Brain pericyte (primary cell): ENCODE data around the gene CLEC16A.
"Not testable (repeated sequence)": the region's sequence is repeated elsewhere in the genome, so short reads cannot be mapped to it uniquely, and the experiment has no call there.

Experiments
- DNase-seq: peaks from one replicate; pipeline ENCODE4 v3.0.0-alpha.2; 2012; ENCODE audit warnings: low read depth, low spot score

The CLEC16A gene

GRCh38 chr16:10923650-10924214 is 20.6 kb upstream of the CLEC16A start:
- no peak for DNase-seq

GRCh38 chr16:10925285-10925684 is 19.1 kb upstream of the CLEC16A start:
- DNase-seq, result not testable (repeated sequence)

DNA sequence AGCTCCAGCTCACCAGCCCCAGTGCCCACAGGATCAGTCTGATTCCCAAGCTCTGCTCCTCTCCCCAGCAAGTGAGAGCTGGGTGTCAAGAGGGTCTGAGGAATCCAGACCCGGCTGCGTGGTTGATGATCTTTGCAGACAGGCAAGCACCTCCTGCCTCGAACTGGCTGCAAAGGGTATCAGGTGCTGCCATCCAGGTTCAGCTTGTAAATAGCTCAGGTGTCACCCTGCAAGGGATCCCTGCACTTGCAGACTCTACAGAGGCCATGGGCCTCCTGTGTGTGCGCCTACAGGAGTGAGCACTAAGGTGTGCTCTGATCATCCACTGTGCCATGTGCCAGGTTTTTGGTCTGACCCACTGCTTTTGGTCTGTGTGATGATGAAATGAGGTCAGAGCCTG is 18.3 kb upstream of the CLEC16A start:
- no peak for DNase-seq

DNA sequence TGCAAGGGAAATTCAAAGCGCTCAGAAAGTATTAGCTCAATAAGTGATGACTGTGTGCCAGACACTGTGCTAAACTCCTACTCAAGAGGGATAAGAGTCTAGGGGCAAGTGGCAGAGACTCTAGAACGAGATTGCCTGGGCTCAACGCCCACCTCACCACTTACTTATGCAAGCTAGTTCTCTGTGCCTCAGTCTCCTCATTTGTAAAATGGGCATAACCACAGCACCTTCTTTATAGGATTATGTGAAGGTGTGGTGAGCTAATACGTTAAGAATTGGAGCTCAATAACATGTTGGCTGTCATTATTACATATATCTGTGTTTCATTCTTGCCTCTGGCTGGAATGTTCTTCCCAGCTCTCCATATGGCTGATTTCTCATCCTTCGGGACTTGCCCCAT is 17.5 kb upstream of the CLEC16A start:
- DNase-seq, result no peak

DNA sequence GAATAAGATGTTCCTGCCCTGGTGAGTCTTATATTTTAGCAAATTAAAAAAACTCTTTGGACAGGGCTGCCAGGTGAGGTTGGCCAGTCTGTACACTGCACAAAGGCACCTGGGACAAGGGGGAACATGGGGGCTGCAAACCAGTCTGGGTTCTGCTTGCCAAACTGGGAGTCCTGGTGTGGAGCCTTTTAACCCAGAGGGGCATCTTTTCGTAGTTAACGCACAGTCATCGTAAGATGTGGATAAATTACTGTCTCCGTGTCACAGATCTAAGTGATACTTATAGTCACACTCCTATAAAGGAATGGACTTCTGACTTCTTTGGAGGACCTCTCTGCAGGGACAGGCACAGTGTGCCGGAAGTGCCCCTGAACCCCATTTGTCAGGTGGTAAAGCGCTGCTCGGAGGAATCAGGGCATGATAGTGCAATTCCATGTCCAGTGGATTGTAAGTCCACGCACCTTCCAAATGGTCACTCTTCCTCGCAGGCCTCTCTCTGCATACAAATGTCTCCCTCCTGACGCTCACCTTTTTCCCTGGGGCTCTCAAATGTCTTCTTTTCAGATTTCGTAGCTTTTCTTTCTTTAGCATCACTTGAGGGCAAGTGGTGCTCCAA is 16.8 kb upstream of the CLEC16A start:
- no peak for DNase-seq

DNA sequence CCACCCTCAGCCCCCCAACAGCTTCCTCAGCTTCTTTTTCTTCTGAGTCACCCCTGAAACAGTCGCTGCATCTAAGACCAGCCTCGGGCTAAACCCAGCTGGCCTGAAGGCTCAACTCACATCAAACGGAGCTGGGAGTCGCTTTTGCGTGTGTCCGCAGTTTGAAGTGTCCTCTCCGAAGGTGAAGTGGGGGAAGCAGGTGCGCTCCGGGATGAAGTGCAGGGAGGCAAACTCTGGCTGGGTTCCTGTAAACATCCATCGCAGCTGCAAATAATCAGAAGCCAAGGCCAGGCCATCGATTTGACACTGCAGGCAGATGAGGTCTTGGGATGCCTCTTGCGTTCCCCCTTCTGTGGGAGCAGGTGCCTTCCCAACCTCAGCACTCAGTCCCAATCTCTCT is 15.3 kb upstream of the CLEC16A start:
- DNase-seq, result not testable (repeated sequence)

DNA sequence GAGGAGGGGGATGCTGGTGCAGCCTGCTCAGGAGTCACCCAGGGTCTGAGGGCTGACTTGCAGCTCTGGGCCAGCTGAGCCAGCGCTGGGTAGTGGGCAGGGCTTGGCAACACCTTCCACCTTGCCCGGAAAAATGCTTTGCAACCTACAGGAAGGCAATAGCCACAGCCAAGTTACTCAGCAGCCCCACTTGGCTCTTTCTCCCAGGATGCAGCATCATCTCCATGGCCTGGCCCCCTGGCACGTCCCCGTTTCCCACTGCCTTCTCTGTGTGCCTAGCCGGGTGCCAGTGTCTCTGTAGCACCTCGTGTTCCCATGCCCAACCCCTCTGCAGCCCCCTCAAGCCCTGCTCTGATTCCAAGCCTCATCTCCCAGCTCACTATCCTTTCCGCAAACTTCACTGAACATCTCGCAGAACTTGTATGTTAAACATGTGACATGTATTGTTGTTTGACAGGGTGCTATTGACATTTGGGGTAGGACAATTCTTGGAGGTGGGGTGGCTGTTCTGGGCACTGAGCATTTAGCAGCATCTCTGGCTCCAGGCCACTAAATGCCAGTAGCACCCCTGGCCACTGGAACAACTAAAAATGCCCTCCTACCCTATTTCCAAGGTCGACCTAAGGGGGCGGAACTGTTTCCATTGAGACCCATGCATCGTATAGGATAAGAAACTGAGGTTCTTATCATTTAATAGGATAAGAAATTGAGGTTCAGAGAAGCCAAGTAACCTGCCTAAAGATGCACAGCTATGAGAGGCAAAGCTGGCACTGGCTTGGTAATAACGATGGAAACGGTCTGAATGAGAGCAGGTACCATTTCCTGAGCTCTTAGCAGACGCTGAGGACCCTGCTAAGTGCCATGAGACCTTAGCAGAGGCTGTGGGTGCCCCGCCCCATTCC is 14.3 kb upstream of the CLEC16A start:
- no peak for DNase-seq

DNA sequence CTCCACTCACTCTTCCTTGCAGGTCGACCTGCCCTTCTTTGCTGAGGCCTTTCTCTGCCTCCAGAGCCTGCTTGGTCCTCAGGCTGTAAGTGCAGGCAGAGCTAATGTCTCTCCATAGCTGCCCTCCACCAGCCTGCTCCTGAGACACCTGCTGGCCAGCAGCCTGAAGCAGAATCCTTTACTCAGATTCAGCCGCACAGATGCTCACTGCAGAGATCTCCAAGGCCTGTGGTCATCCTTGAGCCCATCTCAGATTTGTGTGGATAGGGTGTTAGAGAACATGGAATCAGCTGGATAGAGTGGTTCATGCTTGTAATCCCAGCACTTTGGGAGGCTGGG is 13.6 kb upstream of the CLEC16A start:
- DNase-seq, result no peak

GRCh38 chr16:10931134-10931533 is 13.2 kb upstream of the CLEC16A start:
- no peak for DNase-seq

DNA sequence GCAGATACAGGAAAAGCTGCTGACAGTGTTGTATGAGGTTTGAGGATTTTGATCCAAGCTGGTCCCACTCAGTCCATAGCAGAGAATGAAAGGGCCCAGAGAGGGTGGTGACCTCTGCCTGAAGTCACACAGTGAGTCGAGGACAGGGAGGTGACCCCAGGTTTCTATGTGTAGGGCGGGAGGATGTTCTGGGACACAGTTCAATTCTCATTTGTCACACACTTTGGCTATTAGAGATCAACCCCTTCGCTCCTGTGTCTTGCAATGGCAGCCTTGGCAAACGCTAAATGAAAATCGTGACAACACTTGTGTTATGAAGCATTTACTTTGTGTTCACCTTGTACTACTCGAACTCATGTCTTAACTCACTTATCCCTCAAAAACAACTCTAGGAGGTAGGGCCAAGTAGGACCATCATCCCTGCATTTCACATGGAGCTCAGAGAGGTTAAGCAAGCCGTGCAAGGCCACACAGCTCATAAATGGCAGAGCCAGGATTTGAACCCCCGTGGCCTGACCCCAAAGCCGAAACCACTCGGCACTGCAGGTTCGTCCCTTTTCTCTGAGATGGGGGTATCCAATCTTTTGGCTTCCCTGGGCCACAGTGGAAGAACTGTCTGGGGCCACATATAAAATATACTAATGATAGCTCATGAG is 12.3 kb upstream of the CLEC16A start:
- DNase-seq, result no peak

DNA sequence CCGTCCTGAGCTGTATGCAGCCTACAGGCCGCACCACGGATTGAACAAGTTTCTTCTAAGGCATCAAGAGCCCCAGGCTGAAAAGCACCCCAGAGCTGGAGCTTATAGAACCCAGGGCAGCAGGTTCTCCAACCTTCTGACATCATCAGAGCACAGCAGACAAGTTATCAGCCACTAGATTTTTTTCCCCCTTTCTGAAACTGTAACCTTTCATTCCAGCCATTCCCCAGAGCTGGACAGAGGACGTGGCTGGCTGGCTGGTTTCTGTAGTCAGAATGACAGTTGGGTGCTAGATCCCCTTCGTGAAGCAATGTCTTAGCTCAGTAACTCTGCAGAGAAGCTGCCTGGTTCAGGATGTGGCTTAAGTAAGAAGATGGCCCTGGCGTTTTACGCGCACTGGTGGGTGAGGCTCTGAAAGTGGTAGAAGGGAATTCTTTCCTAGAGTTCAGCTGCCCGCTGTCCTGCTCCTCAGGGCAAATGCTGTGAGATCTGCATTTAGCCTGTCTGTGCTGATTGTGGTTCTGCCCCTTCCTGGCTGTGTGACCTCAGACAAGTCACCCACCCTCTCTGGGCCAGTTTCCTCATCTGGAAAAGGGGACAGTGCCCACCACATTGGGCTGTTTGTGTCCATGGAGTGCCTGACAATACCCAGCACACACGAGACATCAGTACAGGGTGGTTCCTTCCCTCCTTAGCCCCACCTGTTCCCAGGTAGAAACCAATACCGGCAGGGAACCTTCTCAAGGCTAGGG is 11.2 kb upstream of the CLEC16A start:
- no peak for DNase-seq

DNA sequence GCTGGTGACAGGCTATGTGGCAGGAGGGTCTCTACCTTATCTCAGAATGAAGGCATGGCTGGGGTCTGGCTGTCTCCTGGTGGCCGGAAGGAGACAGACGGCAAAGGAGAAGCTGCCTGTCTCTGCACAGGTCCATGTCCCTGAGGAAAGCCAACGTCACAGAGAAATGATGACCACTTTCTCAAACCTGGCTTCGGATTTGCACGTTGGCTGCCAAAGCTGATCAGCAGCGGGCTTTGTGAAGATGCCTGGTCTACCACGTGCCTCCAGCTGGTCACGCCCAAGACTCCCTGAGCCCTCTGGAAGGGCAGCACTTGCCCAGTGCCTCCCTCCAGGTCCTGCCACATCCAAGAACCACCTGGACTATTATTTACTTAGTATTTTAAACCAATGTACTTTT is 10.5 kb upstream of the CLEC16A start:
- no peak for DNase-seq

DNA sequence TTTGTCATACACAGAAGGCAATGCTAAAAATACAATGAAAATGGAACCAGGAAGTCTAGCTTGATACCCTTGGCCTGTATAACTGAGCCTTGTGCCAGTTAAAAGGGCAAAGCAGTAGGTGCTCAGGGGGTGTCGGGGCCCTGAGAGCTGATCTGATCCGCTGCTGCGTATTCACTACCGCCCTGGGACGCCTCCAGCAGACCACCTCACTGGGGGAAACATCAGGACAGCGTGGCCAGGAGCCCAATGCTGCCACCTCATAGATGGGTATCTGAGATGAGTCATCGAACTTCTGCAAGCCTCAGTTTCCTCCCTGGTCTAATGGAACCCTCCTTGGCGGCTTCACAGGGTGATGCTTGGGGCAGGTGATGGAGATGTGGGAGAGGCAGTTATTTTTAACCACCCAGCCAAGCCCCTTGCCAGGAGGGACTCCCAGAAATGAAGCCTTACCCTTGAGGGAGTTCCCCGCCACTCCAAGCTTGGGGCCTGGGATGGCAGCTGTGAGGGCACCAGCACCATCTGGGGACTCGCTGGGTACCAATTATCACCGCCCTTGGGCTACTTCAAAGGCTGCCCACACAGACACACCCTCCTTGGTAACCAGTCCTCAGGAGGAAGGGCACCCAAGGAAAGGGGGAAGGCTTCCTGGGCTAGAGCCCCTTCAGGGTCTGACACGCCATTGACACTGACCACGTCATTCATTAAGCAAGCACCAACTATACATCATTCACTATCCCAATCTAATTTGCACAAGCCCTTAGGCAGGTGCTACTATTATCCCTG is 9.8 kb upstream of the CLEC16A start:
- no peak for DNase-seq

DNA sequence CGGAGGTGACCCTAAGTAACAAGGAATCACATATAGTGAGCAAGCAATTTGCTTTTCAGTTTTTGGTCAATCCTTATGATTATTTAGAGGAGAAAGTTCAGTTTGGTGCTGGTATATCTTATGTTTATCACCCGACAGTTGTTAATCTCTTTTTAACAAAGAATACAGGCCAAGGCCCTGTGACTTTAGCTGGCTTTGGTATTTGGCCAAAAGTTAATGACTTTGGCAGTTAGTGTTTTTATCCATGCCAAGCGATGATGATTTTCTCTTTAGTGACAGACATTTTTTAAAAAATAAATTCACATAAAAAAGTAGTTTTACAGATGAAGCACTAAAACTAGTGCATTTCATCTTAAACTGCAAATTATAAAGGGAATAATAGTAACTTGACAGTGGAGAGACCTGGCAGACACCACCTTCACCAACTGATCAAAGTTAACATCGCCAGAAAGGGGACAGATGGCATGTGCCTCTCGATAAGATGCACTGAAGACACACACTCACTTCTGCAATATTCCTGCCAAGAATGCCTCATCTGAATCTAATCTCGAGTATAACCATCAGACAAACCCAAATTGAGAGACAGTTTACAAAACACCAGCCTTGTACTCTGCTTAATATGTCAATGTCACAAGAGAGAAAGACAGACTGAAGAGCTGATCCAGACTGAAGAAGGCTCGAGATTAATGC is 9.0 kb upstream of the CLEC16A start:
- no peak for DNase-seq

DNA sequence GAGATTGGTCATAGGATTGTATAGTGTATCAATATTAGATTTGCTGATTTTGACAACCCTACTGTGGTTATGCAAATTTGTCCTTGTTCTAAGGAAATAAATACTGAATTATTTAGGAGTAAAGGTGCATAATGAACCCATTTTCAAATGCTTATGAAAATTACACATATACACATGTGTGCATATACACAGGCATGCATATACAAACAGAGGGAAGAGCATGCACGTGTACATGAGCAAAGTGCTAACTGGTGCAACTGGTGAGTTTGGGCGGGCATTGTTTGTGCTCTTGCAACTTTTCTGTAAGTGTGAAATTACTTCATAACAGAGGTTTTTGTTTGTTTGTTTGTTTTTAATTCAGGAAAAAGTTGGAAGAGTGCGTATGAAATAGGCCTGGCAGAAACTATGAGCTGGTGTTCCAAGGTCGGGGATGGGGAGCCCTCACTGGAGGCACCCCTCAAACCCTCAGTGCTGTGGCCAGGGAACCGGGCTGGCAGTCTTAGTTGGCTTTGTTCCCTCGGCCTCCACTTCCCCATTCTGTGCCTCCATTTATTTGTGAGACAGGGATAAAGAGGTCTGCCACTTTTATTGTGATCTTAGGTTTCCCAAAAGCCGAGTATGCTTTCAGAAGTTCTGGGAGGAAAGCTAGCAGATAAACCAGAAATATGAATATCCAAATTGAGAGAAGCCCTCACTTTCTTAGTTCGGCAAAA is 7.9 kb upstream of the CLEC16A start:
- DNase-seq, result no peak

- no peak for DNase-seq
Observed at GRCh38 chr16:10937068-10937859, 7.1 kb upstream of the CLEC16A start.

DNA sequence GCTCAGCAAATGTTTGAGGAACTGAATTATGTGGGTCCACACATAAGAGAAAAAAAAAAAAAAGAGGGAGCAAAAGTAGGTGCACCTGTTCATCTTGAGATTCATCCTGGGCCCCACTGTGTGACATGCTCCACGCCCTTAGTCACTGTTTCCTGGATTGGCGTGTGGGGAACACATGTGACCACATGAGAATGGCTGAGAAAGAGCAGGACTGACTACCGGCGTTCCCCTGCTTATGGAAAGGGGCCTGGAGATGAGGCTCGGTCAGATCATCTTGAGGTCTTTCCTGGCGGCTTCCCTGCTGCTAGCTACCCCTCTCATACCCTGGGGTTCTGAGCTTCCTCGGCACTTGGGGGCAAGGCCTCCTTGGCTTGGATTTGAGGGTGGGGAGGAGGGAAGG is 6.0 kb upstream of the CLEC16A start:
- DNase-seq, result no peak

DNA sequence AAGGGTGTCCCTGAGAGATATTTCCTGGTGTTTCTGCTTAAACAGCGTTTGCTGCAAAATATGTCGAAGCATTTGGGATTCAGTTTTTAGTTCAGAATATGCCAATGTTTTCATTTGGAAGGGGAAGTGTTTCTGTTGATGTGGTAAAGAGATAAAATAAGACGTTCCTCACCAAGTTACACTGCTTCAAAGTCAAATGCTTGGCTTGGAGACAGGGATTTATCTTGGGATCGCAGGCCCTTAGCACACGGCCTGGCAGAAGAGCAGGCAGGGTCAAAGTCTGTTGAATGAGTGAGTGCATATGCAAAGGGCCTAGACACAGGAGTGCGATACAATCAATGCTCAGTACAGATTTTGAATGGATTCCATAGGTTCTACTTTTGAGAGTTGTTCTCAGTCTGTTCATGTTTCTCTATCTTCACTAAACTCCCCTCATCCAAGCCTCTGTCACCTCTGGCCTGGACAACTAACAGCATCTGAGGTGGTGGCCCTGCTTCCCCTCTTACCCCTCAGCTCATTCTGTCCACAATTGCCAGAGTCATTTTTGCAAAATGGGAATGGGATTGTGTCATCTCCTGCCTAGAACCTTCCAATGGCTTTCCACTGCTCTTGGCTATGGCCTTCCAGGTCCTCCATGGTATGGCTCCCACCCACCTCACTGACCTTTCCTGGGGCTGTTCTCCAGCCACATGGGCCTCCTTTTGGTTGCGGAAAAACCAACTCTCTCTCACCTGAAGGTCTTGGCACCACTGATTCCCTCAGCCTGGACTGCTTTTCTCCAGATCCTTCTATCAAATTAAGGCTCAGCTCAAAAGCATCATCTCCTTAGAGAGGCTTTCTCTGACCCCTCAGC is 5.3 kb upstream of the CLEC16A start:
- no peak for DNase-seq
